Fibroblast of villous mesenchyme (primary cell): ENCODE data around the gene MTHFD2L. TPM values are rescaled to one million over a fixed set of nuclear protein-coding genes. Genes with fewer than 3 reads are reported as not detected.

Experiments
- DNase-seq: peaks from one replicate; pipeline ENCODE4 v3.0.0-alpha.2; 2010; ENCODE audit warnings: low read depth
- H3K4me3 ChIP-seq: 2 replicates; pipeline ENCODE4 v1.5.1; 2011; ENCODE audit warnings: low read depth, mild to moderate bottlenecking, low read length
- CTCF ChIP-seq: IDR thresholded peaks from 2 replicates; pipeline ENCODE4 v1.5.1; 2012; ENCODE audit warnings: low read depth, mild to moderate bottlenecking, low read length; ENCODE audit not compliant: insufficient read depth
- total RNA-seq: library from RNA; depleted of rRNA; stranded (reverse); fragments of >200 nt; gene quantifications from 2 replicates; pipeline ENCODE4 v1.2.3, GENCODE V29; 2012

MTHFD2L gene
- total RNA-seq, 1 donor: 16.8 TPM

- DNase-seq: no peak
- H3K4me3 ChIP-seq: no peak overlapping the region
- TF ChIP-seq CTCF: no peak
Measured at GRCh38 chr4:74279716-74280115, 121.8 kb downstream of the MTHFD2L start.

GRCh38 chr4:74282926-74283325, 125.0 kb downstream of the MTHFD2L start:
- no peak overlapping the region for H3K4me3 ChIP-seq
- DNase-seq: no peak
- no peak for TF ChIP-seq CTCF

DNA sequence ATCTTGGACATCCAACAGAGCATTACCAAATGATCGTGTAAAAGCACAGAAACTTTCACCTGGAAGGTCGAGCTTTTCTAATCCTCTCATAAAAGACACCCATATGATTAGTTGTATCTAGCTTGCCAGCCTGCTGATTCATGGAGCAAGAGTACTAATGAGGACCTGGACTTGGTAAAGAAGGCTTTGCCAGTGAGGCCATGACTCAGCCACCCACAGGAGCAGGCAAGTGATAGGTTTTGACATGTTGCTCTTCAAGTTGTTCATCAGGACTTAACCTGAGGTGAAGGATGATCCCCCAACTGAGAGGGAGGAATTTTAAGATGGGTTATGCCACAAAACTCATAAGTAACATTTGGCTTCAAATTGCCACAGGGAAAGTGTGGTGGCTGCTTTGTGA, 125.7 kb downstream of the MTHFD2L start:
- no peak overlapping the region for H3K4me3 ChIP-seq
- TF ChIP-seq CTCF: no peak
- DNase-seq: peak; percentile 18

- no peak for TF ChIP-seq CTCF
- DNase-seq: peak; percentile 18
- no peak overlapping the region for H3K4me3 ChIP-seq
Measured at GRCh38 chr4:74284053-74284452, 126.1 kb downstream of the MTHFD2L start.

DNA sequence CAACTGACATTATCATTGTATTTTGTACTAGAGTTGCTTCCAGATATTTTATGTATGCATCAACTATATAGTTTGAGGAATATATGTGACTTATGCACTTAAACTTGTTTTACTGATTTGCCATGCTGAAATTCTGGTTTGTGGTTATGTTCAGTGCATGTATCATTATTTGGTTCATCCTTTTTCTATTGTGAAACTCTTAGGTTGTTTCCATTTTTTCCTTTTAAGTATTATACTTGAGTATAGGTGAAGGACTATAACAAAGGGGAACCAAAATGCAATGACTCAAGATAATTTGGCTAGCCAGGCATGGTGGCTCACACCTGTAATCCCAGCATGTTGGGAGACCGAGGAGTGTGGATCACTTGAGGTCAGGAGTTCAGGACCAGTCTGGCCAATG, 129.2 kb downstream of the MTHFD2L start:
- no peak for TF ChIP-seq CTCF
- no peak overlapping the region for H3K4me3 ChIP-seq
- DNase-seq: no peak

- H3K4me3 ChIP-seq: no peak overlapping the region
- no peak for DNase-seq
- no peak for TF ChIP-seq CTCF
Measured at GRCh38 chr4:74287791-74288190, 129.9 kb downstream of the MTHFD2L start.

DNA sequence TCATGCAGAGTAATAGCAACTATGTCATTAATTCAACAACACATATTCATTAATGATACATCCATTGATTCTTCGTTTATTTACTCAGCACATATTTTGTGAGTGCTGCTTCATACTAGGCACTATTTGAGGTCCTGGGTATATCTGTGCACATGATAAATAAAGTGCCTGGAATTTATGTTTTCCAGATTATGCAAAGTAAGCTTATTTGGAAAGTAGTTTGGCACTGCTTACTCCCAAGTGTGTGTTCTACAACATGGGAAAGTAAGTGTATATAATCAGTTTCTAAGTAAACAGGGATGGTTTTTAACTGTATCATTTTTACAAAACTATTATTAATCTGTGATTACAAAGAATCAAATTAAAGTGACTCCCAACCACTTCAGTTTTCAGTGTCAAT, 133.6 kb downstream of the MTHFD2L start:
- DNase-seq: no peak
- TF ChIP-seq CTCF: no peak
- no peak overlapping the region for H3K4me3 ChIP-seq
